NCI-H1092 (cell line): ENCODE results near the gene SHISAL1.

Experiments used
- DNase-seq: peaks from one replicate; lab custom pipeline; 2025; lab: John Stamatoyannopoulos, UW

SHISAL1 gene

GRCh38 chr22:44312766-44313165 is at the start of gene SHISAL1:
SHISAL1 (minus strand) TSS chr22:44312951; CDS start chr22:44300945, 12,006 bp downstream.
- no peak for DNase-seq

GRCh38 chr22:44361391-44362126 is 48.8 kb upstream of the SHISAL1 start:
- DNase-seq: no peak

GRCh38 chr22:44360668-44361381 is 48.1 kb upstream of the SHISAL1 start:
- no peak for DNase-seq

GRCh38 chr22:44360306-44360667 is 47.5 kb upstream of the SHISAL1 start:
- DNase-seq: no peak

- no peak for DNase-seq
Observed at GRCh38 chr22:44359496-44360110, 46.9 kb upstream of the SHISAL1 start.

GRCh38 chr22:44358709-44359440 is 46.1 kb upstream of the SHISAL1 start:
- no peak for DNase-seq

GRCh38 chr22:44357966-44358465 is 45.3 kb upstream of the SHISAL1 start:
- DNase-seq: no peak

GRCh38 chr22:44357296-44357965 is 44.7 kb upstream of the SHISAL1 start:
- no peak for DNase-seq

GRCh38 chr22:44355716-44356070 is 42.9 kb upstream of the SHISAL1 start:
- no peak for DNase-seq

- no peak for DNase-seq
Observed at GRCh38 chr22:44354288-44354687, 41.5 kb upstream of the SHISAL1 start.

GRCh38 chr22:44353041-44353440 is 40.3 kb upstream of the SHISAL1 start:
- no peak for DNase-seq

GRCh38 chr22:44352378-44353035 is 39.8 kb upstream of the SHISAL1 start:
- DNase-seq: no peak

GRCh38 chr22:44351685-44352377 is 39.1 kb upstream of the SHISAL1 start:
- no peak for DNase-seq

- DNase-seq: no peak
Observed at GRCh38 chr22:44351037-44351436, 38.3 kb upstream of the SHISAL1 start.

- DNase-seq: no peak
Observed at GRCh38 chr22:44349594-44349993, 36.8 kb upstream of the SHISAL1 start.

- no peak for DNase-seq
Observed at GRCh38 chr22:44348971-44349560, 36.3 kb upstream of the SHISAL1 start.

- DNase-seq: no peak
Observed at GRCh38 chr22:44347549-44347948, 34.8 kb upstream of the SHISAL1 start.

GRCh38 chr22:44347080-44347479 is 34.3 kb upstream of the SHISAL1 start:
- no peak for DNase-seq

GRCh38 chr22:44345872-44346271 is 33.1 kb upstream of the SHISAL1 start:
- no peak for DNase-seq

- DNase-seq: no peak
Observed at GRCh38 chr22:44344407-44344806, 31.7 kb upstream of the SHISAL1 start.
